ENCODE data around the gene ARHGEF7.

GRCh38 chr13:111140562-111141105 lies 25.5 kb downstream of the ARHGEF7 start:
- no peak for TF ChIP-seq CTCF (IDR thresholded peaks at IDR 0.05)
- no peak for TF ChIP-seq ZFX (IDR thresholded peaks at IDR 0.05; ENCODE audit: borderline replicate concordance)
